Measurements from ENCODE around the gene PSME2.

PSME2 gene

DNA sequence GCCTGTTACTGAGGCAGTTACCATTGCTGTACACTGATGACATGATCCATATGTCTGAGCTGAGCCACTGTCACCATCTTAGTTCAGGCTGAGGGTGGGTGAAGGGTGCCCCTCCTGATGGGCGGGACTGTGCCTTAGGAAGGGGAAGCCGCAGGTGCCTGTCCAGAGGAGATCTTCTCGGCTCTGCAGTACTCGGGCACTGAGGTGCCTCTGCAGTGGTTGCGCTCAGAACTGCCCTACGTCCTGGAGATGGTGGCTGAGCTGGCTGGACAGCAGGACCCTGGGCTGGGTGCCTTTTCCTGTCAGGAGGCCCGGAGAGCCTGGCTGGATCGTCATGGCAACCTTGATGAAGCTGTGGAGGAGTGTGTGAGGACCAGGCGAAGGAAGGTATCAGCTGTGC, 4.6 kb upstream of the PSME2 start:
- no peak for DNase-seq

DNA sequence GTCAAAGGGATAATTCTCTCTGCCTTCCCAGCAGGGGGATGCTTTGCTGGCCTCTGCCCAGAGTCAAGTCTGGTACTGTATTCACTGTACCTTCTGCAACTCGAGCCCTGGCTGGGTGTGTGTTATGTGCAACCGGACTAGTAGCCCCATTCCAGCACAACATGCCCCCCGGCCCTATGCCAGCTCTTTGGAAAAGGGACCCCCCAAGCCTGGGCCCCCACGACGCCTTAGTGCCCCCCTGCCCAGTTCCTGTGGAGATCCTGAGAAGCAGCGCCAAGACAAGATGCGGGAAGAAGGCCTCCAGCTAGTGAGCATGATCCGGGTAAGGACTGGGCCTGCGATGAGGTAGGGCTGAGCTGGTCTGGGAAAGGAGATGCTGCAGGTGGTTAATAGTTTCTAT, 4.2 kb upstream of the PSME2 start:
- DNase-seq = no peak

DNA sequence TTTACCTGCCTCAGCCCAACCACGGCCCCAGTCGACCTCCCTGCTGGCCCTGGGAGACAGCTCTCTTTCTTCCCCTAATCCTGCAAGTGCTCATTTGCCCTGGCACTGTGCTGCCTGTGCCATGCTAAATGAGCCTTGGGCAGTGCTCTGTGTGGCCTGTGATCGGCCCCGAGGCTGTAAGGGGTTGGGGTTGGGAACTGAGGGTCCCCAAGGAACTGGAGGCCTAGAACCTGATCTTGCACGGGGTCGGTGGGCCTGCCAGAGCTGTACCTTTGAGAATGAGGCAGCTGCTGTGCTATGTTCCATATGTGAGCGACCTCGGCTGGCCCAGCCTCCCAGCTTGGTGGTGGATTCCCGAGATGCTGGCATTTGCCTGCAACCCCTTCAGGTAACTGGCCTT, 3.7 kb upstream of the PSME2 start:
- DNase-seq = no peak

DNA sequence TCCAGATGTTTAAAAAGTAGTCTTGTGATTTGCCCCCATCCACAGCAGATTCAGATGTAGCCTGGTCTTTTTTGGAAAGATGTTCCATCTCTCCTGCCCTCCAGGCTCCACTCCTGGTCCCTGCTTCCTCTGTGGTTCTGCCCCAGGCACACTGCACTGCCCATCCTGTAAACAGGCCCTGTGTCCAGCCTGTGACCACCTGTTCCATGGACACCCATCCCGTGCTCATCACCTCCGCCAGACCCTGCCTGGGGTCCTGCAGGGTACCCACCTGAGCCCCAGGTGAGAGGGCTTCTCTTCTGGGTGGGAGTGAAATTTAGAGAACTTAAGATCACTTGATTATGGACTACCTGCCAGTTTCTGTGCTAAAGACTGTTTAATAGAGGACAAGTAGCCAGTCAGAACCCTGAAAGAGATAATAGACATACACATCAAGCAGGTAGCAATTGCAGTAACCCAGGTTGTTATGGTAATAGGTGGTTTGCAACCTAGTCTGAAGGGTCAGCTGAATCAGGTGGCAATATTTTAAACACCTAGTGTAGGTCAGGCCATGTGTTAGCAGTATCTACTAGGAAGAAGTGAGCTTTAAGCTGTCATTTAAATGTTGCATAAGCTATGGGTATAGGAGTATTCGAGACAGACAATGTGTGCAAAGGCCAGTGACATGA, 3.0 kb upstream of the PSME2 start:
- DNase-seq = no peak

DNA sequence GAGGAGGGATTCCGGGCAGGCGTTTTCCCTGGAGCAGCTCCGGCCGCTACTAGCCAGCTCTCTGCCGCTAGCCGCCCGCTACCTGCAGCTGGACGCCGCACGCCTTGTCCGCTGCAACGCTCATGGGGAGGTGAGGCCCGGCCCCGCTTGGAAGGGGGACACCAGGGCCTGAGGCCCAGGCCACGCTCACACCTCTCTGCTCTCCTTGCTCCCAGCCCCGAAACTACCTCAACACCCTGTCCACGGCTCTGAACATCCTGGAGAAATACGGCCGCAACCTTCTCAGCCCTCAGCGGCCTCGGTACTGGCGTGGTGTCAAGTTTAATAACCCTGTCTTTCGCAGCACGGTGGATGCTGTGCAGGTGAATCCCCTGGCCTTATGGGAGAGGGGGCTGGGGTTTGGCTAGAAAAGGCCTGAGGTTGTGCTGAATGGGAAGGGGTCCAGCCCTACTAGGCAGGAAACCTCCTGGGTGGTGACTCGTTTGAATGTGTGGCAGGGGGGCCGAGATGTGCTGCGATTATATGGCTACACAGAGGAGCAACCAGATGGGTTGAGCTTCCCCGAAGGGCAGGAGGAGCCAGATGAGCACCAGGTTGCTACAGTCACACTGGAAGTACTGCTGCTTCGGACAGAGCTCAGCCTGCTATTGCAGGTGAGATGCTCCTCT, 1.5 kb upstream of the PSME2 start:
- no peak for DNase-seq

DNA sequence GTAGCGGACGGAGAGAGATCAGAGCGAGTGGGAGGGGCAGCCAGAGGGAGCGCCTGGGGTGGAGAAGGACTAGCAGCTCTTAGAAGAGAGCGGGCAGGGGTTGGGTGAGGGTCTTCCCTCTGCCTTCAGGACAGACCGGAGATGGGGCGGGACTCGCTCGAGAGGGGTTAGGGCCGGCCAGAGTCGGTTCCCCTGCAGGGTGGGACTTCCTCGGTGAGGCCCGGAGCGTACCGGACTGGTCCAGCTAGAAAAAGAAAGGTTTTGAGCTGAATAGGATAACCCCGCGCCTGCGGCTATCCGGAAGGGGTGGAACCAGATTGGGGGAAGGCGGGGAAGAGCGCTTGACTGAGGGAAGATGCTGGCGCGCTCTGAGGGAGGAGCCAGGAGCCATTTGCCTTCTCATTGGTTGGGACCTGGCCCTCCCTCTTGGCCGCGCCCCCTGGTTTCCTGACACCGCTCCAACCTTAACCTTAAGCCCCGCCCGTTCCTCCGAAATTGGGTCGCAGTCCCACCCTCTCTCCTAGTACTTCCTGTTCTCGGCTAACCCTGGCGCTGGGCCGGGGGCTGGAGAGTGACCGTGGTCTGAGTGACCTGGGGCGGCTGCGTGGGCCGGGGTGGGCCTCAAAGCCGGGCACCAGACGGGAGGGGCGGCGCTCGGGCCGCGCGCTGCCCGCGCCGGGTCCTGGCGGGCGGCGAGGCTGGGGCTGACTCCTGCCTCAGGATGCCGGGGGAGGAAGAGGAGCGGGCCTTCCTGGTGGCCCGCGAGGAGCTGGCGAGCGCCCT, 759 bp upstream of the PSME2 start, which contains the start of gene RNF31:
Gene RNF31, plus strand, starts transcription at position 521 of the 783 bp plus-strand sequence. Its CDS starts 201 bp downstream, at position 722.
- DNase-seq = peak; percentile 98

DNA sequence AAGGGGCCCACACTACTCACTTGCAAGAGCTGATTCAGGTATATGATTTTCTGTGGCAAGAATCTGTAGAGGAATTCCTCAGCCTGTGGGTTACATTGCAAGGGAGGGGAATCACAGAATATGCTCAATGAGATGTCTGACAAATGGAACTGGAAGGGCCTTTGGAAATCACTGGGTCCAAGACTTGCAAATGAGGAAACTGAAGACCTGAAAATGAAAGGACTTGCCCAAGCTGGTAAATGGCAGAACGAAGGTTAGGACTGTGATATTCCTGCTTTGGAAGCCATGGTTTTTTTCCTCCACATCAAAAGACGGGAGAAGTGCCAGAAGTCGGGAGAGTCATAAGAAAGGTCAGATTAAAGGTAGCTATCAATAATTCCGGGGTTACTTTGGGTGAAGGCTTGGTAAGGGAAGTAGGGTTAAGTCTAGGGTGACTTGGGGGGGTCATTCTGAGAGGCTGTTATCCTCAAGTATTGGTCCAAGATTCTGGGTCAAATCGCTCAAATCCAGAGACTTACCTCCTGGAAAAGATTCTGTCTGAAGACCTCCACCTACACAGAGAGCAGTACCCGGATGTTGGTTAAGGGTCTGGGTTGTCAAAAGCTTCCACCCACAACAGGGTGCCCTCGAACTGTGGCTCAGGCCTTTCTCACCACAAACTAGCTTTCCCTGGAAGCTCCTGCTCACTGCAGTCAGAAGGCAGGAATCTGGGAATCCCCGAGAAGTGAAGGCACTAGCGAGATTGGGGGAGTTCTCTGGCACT, 539 bp downstream of the PSME2 start:
- DNase-seq = no peak

DNA sequence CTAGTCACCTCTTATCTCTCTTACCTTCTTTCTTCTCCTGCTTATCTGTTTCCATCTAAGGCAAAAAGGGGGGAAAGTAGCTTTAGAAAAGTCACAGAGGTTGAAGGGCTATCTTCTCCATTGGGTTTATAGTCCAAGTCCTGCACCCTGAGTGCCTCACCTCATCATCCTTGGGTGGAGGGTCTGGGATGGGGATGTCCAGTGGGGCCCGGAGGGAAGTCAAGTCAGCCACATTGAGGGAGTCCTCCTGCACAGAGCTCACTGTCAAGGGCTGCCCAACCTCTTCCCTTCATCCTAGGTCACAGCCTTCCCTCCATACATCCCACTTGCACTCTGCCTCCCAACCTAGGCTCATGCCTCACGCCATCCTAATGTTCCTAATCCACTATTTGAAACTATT, 1.2 kb downstream of the PSME2 start:
- DNase-seq = no peak

DNA sequence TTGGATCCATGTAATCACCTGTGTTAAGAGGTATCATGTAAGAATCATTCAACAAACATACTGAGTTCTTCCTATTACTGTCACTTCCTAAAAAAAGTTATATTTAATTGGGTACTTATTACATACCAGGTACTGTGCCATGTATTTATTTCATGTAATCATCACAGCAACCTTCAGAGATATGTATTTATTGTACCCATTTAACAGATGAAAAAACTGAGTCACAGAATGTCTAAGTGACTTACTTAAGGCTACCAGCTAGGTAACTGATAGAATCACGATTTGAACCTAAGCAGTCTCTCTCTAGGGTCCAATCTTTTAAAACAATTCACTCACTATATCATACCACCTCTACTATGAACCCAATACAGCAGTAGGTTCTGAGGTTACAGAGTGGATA, 2.0 kb downstream of the PSME2 start:
- no peak for DNase-seq

DNA sequence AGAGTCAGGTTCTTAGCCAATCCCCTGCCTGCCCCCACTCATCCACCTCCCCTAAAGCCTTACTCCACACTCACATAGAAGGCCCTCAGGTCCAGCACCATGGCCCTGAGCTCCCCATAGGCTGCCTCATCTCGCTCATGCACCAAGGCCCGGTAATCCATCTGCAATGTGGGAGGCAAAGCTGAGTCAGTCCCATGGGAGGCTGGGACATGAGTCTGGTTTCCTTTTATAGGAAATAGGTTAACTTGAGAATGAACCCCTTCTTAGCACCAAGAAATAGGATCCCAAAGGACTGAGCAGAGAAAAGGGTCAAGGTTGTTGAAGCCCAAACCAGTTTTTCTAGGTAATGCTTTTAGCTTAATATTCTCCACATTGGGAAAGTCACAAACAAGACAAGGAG, 2.9 kb downstream of the PSME2 start:
- DNase-seq = peak; percentile 47

DNA sequence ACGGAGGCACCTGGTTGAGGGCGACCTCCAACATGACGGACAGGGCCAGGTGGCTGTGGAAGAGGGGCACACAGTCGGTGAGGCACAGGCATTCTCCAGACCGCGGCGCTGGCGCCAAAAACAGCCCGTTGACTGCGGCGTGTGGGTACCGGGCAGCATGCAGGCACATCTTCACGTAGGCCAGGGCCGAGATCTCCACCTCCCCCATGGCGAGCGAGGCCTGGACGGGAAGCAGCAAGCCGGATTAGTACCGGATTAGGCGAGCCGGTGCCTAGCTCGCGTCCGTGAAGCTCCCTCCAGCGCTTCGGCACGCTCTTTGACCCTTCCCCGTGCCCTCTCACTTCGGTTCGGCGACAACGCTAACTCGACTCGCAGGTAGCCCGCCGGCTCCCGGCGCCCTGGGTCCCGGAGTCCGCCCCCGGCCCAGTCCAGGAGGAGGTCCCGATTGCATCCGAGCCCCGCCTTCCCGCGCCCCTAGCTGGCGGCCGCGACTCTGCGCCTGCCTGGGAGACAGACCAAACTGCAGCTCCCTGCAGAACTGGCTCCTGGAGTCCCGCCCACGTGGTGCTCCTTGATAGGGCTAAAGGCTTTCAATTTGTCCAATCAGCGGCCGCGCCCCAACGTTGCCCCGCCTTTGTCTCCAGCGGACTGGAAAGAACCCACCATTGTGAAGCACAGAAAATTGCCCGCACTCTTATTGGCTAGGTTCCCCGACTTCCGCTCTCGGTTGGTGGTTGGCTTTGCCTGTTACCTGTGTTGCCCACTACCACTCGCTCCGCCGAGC, 5.1 kb downstream of the PSME2 start, which contains the start of gene EMC9:
Gene EMC9, minus strand, starts transcription at position 495 of the 784 bp plus-strand sequence. Its CDS starts 287 bp downstream, at position 208.
- DNase-seq = peak; percentile 99

DNA sequence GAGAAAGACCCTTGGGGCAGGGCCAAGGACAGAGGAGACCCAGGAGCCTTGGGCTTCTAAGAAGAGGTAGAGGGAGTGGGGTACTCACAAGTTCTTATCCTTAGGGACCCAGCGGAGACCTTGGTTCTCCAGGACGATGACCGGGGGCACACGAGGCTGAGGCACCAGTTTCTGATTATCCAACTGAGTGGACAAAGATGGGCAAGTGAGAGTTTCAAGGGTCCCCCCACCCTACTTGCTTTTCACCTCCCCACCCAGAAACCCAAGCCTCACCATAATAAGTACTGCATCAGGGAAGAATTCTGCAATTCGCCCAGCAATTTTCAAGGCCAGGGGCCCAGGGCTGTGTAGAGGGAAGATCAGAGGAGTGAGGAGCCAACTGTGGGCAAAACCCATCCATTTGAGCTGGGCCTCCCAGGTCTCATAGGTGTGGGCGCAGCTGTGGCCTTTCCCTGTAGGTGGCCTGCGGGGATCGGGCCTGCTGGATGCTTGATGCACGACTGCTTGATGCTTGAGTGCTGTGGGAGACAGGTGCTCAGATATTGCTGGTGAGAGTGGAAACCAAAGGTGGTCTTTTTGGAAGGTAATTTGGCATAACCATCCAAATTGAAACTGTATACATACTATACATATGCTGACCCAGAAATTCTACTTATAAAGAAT, 7.0 kb downstream of the PSME2 start:
- DNase-seq = no peak

DNA sequence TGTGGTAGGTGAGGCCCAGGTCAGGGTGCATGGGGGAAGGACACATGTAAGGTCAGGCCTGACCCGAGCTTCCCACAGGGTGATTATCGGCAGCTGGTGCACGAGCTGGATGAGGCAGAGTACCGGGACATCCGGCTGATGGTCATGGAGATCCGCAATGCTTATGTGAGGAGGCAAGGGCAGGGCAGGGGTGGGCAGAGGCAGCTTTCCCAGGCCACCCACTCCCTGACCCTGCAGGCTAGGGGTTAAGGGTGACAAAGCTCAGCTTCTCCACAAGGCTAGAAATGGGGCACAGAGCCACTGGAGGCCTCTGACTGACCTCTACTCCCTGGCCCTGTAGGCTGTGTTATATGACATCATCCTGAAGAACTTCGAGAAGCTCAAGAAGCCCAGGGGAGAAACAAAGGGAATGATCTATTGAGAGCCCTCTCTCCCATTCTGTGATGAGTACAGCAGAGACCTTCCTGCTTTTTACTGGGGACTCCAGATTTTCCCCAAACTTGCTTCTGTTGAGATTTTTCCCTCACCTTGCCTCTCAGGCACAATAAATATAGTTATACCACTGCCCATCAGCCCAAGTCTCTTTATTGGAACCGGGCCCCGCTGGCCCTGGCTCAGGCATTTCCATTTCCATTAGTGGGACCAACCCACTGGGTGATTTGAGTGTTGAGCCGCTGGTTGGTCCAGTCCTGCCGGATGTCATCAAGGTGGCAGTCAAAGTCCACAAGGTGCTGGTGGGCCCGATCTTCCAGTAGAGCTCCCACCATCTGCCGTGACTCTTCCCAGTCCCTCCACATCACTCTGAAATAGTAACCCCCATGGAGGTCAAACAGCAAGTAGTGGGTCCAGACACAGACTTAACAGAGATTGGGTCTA, 7.8 kb downstream of the PSME2 start:
- DNase-seq = no peak

DNA sequence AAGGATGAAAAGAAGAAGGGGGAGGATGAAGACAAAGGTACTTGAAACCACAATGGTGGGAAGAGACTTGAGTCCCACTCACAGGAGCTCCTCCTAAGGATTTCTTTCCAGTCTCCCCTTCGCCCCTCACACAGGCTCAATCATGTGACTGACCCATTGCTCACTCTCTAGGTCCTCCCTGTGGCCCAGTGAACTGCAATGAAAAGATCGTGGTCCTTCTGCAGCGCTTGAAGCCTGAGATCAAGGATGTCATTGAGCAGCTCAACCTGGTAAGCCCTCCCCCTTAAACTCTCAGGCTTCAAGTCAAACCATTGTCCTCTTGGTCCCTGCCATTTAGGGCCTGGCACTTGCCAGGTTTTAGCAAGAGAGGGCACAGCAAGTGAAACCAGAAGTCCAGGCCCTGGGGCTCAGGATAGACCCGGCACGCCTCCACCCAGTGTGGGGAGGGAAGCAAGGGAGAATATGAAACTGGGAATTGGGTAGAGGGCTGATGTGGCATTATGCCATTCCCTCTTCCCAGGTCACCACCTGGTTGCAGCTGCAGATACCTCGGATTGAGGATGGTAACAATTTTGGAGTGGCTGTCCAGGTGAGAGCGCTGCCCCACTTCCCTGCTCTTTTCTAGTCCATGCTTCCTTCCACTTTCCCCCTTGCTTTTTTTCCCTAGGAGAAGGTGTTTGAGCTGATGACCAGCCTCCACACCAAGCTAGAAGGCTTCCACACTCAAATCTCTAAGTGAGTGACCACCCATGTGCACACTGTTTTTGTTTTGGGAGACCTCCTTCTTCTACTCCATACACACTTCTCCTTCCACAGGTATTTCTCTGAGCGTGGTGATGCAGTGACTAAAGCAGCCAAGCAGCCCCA, 8.6 kb downstream of the PSME2 start:
- DNase-seq = no peak

DNA sequence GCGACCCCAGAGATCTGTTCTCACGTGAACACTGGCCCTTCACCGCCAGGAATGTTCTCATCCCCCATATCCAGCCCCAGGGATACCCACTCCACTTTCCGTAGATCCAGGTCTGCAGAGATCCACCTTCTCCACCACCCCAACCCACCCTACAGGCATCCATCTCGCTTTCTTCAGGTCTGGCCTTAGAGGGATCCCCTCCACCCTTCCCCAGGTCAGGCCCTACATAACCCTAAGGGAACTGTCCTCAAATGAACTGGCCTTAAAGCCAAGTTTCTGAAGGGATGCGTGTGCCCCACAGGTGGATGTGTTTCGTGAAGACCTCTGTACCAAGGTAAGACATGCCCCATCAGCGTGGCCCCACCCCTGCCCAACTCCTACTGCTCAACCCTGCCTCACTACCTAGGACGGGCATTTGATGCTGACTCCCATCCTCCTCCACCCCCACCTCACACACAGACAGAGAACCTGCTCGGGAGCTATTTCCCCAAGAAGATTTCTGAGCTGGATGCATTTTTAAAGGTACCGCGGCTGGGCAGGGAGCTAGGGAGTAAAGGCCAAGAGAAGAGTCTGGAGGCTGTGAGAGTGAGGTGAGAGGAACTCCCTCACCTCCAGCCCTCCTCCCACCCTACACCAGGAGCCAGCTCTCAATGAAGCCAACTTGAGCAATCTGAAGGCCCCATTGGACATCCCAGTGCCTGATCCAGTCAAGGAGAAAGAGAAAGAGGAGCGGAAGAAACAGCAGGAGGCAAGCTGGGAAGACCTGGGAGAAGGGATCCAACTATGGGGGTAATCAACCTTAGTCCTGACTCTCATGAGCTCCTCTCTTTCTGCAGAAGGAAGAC, 9.5 kb downstream of the PSME2 start:
- DNase-seq = no peak

DNA sequence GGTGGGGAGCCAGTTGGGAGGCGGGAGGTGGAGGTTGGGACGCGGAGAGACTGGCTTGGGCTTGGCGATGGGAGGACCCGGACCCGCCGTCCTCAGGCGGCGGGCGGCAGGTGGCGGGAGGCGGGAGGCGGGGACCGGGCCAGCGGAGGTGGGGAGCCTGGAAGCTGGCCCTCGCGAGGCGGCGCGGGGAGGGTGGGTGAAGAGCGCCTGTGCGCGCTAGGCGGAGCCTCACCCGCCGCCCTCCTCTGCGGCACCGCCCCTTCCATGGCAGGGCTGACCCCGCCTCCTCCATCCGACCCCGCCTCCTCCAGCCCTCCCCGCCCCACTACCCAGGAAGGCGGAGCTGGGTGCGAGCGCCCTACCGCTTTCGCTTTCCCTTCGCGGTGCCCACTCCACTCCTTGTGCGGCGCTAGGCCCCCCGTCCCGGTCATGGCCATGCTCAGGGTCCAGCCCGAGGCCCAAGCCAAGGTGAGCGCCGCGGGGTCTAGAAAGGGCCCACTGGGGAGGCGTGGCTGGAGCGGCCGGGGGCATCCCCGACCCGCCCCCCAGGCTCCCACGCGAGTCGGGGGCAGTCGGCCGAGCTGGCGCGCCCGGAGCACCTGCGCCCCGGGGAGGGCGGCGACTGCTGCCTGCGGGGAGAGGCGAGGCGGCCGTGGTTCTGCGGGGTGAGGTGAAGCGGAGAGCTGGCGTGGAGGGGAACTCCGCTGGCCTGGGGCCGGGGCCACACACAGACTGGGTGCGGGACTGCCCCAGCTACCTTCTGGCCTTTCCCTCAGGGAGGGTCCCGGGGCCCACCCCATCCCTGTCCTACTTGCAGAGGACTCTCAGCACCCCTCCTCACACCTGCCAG, 10.4 kb downstream of the PSME2 start, which contains the start of gene PSME1:
Gene PSME1, plus strand, starts transcription at position 361 of the 850 bp plus-strand sequence. Its CDS starts 69 bp downstream, at position 430.
- DNase-seq = peak; percentile 85

DNA sequence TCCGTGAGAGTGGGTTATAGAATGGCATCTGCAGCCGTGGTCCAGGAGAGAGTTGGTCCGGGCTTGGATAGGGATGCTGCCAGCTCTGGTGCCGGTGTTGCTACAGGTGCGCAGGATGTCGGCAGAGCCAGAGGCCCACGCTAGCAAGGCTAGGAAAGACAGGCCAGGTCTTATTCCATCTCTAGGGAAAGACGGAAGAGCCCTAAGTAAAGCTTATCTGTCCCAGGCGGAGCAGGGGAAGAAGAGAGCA, 10.9 kb downstream of the PSME2 start:
- DNase-seq = no peak

All from fibroblast of skin of abdomen (primary cell).